Colonic mucosa (tissue), 4 donors: ENCODE measurements around the gene FRY. TPM values are rescaled to one million over a fixed set of nuclear protein-coding genes. Genes with fewer than 3 reads are reported as not detected.

ENCODE experiments used
- DNase-seq: peaks from one replicate; pipeline ENCODE4 v3.0.0-alpha.2; 2020
- H3K27ac ChIP-seq: fragments of 200-600 bp; one replicate; pipeline ENCODE4 v1.8.0; 2021
- H3K27me3 ChIP-seq: fragments of 200-600 bp; one replicate; pipeline ENCODE4 v1.8.0; 2021
- H3K36me3 ChIP-seq: fragments of 200-600 bp; one replicate; pipeline ENCODE4 v1.8.0; 2021
- H3K4me1 ChIP-seq: fragments of 200-600 bp; one replicate; pipeline ENCODE4 v1.8.0; 2021; ENCODE audit warnings: mild to moderate bottlenecking
- H3K4me3 ChIP-seq: fragments of 200-600 bp; one replicate; pipeline ENCODE4 v1.8.0; 2021
- H3K9ac ChIP-seq, 2 donors: one replicate each; pipeline ENCODE4 v1.7.0; 2013; ENCODE audit warnings: control low read depth in 2 of 2, low read depth in 2 of 2, low read length in 2 of 2
- H3K9me3 ChIP-seq: fragments of 200-600 bp; one replicate; pipeline ENCODE4 v1.8.0; 2021
- intact Hi-C: fragments of 100-400 bp; cut with DNase I; formaldehyde crosslinking; loops from one replicate; pipeline ENCODE4 v1.14.1; 2022
- total RNA-seq, 2 donors: library from RNA; stranded (reverse); fragmentation: NEBNext Ultra II Directional in 1 of 2; extraction: Animal tissue kit (Norgen Biotek cat#: 25700) in 1 of 2; gene quantifications; one replicate each; pipeline ENCODE4 v1.2.1, GENCODE V29; 2021
- TF ChIP-seq, protein P1 (sequence below): fragments of 200-600 bp; IDR thresholded peaks from one replicate; pipeline ENCODE4 v1.8.0; 2022; ENCODE audit warnings: antibody characterized with exemption, mild to moderate bottlenecking
- donor health status: healthy.
- donor health status: DM: no; HTN: no; CAD: no.
- donor health status: DM: no; HTN: no; CAD: no.

FRY gene
- total RNA-seq, 2 donors from 2014 or later: 7.0 to 19.9 TPM

DNA sequence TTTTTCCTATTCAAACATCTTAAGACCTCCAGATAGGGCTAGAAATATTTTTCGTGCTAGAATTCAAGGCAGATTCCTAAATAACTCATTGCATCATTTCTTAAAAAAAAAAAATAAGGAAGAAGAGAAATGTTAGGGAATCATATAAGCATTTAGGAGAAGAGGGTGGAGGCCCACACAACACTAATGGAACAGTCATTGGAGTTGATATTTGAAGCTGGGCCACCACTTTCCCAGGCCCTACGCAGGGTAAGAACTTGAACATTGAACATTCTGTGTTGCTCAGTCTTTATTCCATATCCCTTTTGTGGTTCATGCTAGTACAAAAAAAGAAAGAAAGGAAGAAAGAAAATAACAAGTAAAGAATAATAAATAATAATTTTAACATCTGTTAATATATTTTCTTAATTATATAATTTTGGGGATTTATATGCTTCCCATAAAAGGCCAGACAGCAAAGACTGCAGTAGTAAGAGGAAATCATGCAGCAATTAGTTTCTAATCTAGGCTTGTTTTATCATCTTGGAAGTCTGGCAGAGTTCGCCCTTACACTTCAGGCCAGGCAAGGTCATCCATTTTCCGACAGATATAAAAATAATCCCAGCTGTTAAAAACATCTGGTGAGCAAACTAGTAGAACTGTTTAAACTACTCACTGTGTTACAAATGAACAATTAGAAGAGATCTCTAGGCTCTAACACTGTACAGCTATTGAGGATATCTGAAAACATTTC, 127.7 kb downstream of the FRY start:
- no peak for DNase-seq
- Histone ChIP-seq H3K9ac (no peak overlapping the region), H3K4me3 (no peak overlapping the region), H3K27ac (no peak overlapping the region), H3K27me3 (no peaks in the 10 kb centered on the region), H3K36me3 (no peaks in the 10 kb centered on the region), H3K9me3 (no peaks in the 10 kb centered on the region), H3K4me1 (no peaks in the 10 kb centered on the region)
- TF ChIP-seq, protein P1, sequence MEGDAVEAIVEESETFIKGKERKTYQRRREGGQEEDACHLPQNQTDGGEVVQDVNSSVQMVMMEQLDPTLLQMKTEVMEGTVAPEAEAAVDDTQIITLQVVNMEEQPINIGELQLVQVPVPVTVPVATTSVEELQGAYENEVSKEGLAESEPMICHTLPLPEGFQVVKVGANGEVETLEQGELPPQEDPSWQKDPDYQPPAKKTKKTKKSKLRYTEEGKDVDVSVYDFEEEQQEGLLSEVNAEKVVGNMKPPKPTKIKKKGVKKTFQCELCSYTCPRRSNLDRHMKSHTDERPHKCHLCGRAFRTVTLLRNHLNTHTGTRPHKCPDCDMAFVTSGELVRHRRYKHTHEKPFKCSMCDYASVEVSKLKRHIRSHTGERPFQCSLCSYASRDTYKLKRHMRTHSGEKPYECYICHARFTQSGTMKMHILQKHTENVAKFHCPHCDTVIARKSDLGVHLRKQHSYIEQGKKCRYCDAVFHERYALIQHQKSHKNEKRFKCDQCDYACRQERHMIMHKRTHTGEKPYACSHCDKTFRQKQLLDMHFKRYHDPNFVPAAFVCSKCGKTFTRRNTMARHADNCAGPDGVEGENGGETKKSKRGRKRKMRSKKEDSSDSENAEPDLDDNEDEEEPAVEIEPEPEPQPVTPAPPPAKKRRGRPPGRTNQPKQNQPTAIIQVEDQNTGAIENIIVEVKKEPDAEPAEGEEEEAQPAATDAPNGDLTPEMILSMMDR: no peak
- intact Hi-C loops: no loop called here

GRCh38 chr13:32162395-32163005, 130.9 kb downstream of the FRY start:
- H3K4me1 ChIP-seq: no peaks in the 10 kb centered on the region
- no peak overlapping the region for H3K9ac ChIP-seq
- TF ChIP-seq, protein P1: no peak
- H3K36me3 ChIP-seq: no peaks in the 10 kb centered on the region
- no peaks in the 10 kb centered on the region for H3K27me3 ChIP-seq
- intact Hi-C loops: no loop called here
- no peak overlapping the region for H3K4me3 ChIP-seq
- no peaks in the 10 kb centered on the region for H3K9me3 ChIP-seq
- DNase-seq: no peak
- no peak overlapping the region for H3K27ac ChIP-seq

DNA sequence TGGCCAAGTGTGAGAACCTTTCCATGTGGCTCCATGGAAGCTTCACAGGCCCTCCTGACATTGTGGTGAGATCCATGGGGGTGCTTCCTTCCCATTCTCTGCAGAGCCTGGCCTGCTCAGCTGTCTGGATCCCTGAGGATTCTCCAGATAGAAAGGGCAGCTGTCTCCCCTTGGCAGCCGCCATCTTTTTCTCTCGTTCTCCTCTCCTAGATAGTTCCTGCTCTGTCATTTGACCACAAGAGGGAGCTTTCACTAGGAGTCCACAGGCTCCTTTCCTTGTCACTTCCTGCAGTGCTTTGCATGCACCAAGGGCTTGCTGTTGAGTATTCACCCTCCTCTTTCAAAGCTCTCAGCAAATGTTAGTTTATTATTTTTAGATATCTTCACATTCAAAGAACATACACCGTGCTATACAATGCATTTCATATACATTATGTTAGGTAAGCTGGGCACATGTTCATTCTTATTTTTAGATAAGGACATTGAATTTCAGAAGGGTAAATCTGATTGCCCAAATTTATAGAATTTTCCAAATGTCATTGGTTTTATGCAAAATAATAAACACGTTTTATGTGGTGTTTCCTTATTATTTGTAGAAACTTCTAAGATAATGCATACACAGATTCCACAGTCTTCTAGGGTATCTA, 133.2 kb downstream of the FRY start:
- TF ChIP-seq, protein P1: peak; percentile 27
- peak; percentile 48 for DNase-seq
- no peaks in the 10 kb centered on the region for H3K27me3 ChIP-seq
- H3K27ac ChIP-seq: no peak overlapping the region
- H3K4me3 ChIP-seq: no peak overlapping the region
- intact Hi-C loops: no loop called here
- H3K4me1 ChIP-seq: no peaks in the 10 kb centered on the region
- no peaks in the 10 kb centered on the region for H3K9me3 ChIP-seq
- H3K36me3 ChIP-seq: no peaks in the 10 kb centered on the region
- H3K9ac ChIP-seq: no peak overlapping the region

- no peak overlapping the region for H3K9ac ChIP-seq
- intact Hi-C loops: no loop called here
- H3K4me1 ChIP-seq: no peaks in the 10 kb centered on the region
- TF ChIP-seq, protein P1: no peak
- no peak overlapping the region for H3K27ac ChIP-seq
- H3K36me3 ChIP-seq: no peaks in the 10 kb centered on the region
- H3K4me3 ChIP-seq: no peak overlapping the region
- DNase-seq: no peak
- H3K27me3 ChIP-seq: no peaks in the 10 kb centered on the region
- H3K9me3 ChIP-seq: no peaks in the 10 kb centered on the region
Measured at GRCh38 chr13:32165796-32166195, 134.2 kb downstream of the FRY start.

DNA sequence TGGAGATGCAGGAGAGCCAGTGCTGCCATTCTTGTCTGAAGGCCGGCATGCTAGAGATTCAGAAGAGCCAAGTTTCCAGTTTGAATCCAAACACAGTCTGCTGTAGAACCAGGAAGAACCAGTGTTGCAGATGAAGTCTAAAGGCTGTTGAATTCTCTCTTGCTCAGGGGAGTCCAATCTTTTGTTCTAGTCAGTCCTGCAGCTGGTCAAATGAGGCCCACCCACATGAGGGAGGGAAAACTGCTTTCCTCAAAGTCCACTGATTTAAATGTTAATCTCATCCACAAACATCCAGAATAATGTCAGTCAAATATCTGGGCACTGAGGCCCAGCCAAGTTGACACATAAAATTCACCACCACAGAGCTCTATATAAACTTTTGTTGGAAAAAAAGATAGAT, 136.6 kb downstream of the FRY start:
- Histone ChIP-seq H3K4me1 (no peaks in the 10 kb centered on the region), H3K27ac (no peak overlapping the region), H3K27me3 (no peaks in the 10 kb centered on the region), H3K9me3 (no peaks in the 10 kb centered on the region), H3K9ac (no peak overlapping the region), H3K36me3 (no peaks in the 10 kb centered on the region), H3K4me3 (no peak overlapping the region)
- intact Hi-C loops: no loop called here
- no peak for DNase-seq
- TF ChIP-seq, protein P1: no peak
